ENCODE results near the gene PLXNA4. TPM values are rescaled to one million over a fixed set of nuclear protein-coding genes. Genes with fewer than 3 reads are reported as not detected.
"Not testable (repeated sequence)": the region's sequence is repeated elsewhere in the genome, so short reads cannot be mapped to it uniquely, and the experiment has no call there.

PLXNA4 gene
- total RNA-seq, 1 donor from 2014 or later: 34.9 TPM

DNA sequence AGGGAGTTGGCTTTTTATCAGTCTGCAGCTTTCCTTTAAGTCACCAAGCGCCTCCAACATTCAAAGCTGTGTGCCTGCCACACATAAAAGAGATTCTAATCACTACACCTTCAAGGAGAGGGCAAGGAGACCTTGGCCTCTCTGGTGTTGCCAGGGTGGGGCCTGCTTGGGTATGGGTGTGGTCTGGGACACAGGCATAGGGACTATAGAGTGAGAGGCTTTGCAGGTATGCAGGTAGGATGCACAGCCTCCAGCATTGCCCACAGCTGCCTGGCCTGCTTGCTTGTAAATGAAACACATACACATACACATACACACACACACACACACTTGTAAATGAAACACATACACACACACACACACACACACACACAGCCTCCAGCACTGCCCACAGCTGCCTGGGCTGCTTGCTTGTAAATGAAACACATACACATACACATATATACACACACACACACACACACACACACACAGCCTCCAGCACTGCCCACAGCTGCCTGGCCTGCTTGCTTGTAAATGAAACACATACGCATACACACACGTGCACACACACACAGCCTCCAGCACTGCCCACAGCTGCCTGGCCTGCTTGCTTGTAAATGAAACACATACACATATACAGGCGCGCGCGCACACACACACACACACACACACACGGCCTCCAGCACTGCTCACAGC, 397.7 kb downstream of the PLXNA4 start:
- DNase-seq (ENCODE audit: low spot score): not testable (repeated sequence)

GRCh38 chr7:132177708-132178401, 398.4 kb downstream of the PLXNA4 start:
- DNase-seq (ENCODE audit: low spot score): peak; percentile 60

GRCh38 chr7:132176719-132177118, 399.6 kb downstream of the PLXNA4 start:
- no peak for DNase-seq (ENCODE audit: low spot score)

GRCh38 chr7:132171130-132171576, 405.1 kb downstream of the PLXNA4 start:
- DNase-seq (ENCODE audit: low spot score): peak; percentile 68

DNA sequence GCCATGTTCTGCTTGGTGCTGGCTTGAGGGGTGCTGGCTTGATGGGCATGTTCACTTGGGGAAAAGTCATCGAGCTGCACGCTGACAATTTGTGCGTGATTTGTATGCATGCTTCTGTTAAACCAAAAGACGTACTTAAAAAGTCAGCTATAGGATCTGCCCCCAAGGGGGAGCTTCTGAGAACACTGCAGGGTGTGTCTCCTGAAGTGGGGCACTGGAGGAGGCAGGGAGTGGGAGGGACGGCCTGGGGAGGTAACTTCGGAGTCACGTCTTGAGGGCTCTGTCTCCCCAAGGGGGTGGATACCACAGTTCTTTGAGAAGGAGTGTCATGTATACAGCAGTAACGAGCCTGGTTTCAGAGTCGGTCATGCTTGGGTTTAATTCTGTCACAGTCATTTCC, 406.5 kb downstream of the PLXNA4 start:
- no peak for DNase-seq (ENCODE audit: low spot score)

DNA sequence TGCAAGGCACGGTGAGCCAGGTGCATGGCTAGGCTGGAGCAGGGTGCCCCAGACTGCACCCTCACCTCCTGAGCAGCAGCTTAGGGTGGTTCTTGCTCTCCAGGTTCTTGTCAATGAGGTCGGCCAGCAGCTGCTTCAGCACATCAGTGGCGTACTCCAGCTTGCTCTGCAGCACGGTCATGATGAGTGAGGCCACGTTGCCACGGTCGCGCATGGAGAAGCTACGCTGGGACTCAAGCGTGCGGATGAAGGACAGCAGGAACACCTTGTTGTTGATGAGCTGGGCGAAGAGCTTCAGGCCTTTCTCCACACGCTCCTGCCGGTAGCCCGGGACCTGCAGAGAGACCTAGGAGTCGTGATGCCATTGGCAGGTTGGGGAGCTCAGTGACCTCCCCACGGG, 408.0 kb downstream of the PLXNA4 start:
- no peak for DNase-seq (ENCODE audit: low spot score)

DNA sequence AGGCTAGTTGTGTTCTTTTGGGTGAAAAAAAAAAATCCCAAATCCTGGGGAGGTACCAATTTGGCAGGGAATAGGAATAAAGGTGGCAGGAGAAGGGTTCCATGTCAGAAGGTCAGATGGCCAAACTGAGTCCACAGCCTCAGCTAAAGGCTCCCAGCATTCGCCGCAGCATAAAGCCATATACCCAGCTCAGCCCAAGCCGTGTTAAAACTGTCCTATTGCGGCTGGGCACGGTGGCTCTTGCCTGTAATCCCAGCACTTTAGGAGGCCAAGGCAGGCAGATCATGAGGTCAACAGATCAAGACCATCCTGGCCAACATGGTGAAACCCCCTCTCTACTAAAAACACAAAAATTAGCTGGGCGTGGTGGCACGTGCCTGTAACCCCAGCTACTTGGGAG, 410.6 kb downstream of the PLXNA4 start:
- peak; percentile 16 for DNase-seq (ENCODE audit: low spot score)

- DNase-seq (ENCODE audit: low spot score): peak; percentile 96
Observed at GRCh38 chr7:132164558-132165125, 411.6 kb downstream of the PLXNA4 start.

DNA sequence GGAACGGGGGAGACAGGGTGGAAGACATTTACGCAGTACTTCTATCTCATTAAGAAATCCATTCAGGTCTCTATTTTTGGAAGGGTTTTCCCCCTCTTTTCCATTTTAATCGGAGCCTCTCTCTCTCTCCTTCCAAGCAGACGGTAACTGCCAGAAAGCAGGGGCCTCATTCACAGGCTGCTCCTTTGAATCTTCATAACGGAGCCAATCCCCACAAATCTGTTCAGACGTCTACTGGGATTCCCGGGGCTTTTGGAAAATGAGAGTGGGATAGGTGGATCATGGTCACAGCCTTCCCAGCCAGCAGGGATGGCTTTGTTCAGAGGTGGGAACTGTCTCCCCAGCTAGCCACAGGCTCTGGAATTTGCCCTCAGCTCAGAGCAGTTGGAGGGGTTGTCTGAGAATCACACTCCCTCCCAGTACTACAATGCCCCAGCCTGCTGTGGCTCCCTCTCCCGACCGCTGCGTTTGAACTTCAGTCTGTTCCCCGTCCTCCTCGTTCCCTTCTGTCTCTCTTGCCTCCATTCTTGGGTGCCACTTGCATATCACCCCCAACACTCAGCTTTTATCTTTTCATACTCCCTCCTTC, 413.6 kb downstream of the PLXNA4 start:
- peak; percentile 85 for DNase-seq (ENCODE audit: low spot score)

DNA sequence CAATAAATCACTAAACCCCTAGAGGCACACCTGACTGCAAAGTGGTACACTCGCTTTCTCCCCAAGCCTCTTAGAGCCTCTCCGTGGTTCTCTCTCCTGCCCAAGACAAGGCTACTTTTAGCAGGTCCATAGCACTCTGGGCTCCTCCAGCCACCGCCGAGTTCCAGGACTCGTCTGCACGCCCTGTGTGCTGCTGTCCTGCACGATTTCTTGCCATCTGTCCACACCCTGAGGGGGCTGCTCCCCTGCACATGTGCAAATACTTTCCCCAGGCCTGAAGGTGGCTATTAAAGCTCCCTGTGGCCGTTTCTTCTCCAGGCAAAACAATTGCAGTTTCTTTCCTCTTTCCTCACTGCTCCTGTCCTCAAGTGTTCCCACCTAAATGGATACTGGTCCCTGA, 414.3 kb downstream of the PLXNA4 start:
- DNase-seq (ENCODE audit: low spot score): no peak

GRCh38 chr7:132161533-132161915, 414.7 kb downstream of the PLXNA4 start:
- no peak for DNase-seq (ENCODE audit: low spot score)

GRCh38 chr7:132160611-132161532, 415.4 kb downstream of the PLXNA4 start:
- peak; percentile 34 for DNase-seq (ENCODE audit: low spot score)

- no peak for DNase-seq (ENCODE audit: low spot score)
Observed at GRCh38 chr7:132158841-132159240, 417.4 kb downstream of the PLXNA4 start.

DNA sequence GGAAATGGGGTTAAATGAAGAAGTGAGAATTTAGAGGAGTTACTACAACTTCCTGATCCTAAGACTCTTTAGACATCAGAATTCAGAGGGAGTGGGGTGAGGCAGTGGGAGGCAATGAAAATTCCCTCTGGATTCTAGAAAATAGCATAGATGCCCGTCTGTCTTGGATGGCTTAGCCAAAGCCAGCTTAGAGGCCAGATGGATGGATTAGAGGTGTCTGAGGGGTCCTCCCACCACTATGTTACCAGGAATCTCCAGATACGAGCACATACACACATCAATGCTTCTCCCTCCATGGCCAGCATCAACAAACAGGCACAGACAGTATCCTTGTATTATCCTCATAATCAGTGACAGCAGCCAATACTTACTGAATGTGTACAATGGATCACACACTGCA, 418.1 kb downstream of the PLXNA4 start:
- DNase-seq (ENCODE audit: low spot score): peak; percentile 57

GRCh38 chr7:132155715-132156114, 420.6 kb downstream of the PLXNA4 start:
- no peak for DNase-seq (ENCODE audit: low spot score)

DNA sequence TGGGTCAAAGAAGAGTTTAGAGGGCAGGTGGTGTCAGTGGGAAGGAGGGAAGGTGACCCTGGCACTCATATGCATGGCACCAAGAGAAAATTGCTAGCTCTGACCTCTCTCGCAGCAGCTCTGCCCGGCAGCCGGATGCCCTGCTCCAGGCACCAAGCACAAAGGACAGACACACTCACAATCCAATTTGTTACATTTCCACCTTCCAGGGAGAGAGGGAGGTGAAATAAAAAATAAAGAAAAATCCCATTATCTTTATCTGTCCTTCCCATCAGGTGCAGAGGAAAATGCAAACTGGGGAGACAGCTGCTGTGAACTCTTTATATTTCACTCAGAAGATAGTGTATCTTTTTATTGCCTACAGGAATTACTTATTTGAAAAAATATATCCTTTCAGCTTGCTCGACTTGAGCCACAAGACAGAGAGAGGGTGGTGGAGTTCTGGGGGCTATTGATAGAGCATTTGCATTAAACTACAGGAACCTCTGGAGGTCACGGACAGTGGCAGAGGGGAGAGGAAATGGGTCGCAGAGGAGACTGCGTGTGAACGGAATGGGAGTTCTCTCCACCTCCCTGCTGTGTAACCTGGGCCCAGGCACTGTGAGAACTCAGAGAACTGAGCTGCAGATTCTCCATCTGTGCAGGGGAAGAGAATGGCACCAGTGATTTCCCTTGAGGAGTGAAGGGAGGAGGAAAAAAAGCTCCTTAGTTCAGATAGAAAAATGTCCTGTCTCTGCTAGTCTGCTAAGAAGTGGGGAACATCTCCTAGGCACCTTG, 421.4 kb downstream of the PLXNA4 start:
- DNase-seq (ENCODE audit: low spot score): no peak

DNA sequence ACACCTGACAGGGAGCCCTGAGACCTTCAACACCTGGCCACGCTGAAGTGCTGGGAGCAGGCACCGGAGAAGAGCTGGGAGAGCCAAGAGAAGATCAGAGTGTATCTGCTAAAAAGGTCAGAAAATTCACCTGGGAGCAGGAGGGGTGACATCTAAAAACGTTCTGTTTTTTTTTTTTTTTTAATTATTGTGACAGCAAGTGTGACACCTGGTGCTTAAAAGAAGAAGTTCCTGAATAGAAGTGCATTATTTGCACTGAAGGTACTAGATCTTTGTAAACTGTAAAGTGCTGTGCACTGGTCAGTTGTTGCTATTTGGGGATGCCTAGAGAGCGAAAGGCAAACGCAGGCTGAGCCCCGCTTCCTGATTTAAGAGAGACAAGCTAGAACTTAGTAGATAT, 422.0 kb downstream of the PLXNA4 start:
- DNase-seq (ENCODE audit: low spot score): no peak

GRCh38 chr7:132152131-132152889, 424.0 kb downstream of the PLXNA4 start:
- no peak for DNase-seq (ENCODE audit: low spot score)

DNA sequence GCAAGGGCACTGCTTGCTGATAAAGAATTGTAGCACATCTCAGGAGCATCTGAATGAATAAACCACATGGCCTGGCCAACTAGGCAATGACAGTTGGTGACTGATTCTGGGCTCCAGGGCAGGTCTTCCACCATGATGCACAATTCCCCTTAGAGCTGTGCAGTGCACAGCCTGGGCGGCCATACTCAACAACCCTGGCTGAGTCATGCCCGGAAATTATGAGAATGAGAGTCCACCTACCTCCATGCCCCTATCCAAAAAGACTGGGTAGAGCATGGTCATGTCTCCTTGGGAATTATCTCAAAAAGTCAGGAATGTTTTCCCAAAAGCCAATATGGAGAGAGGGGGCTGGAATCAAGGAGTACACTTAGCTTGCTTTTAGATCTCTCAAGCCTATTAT, 425.6 kb downstream of the PLXNA4 start:
- DNase-seq (ENCODE audit: low spot score): no peak
